ENCODE measurements around the gene KREMEN2. TPM values are rescaled to one million over a fixed set of nuclear protein-coding genes. Genes with fewer than 3 reads are reported as not detected.

The KREMEN2 gene
- polyA plus RNA-seq, 3 donors from 2014 or later: not detected

- Mint-ChIP-seq H3K36me3 (no peaks in the 10 kb centered on the region), H3K4me1 (peaks cover 2 to 5% of the 10 kb centered on the region in 2 donors), H3K9me3 (no peaks in the 10 kb centered on the region), H3K27me3 (ENCODE audit: low read depth in 3 of 3) (peaks cover 6 to 11% (median 9%) of the 10 kb centered on the region in 3 donors), H3K27ac (no peak overlapping the region), H3K4me3 (no peak overlapping the region)
- DNase-seq: no peak
Measured at GRCh38 chr16:3013491-3013951, 49.4 kb downstream of the KREMEN2 start.

- Mint-ChIP-seq H3K36me3 (no peaks in the 10 kb centered on the region), H3K4me1 (peaks cover 0 to 1% of the 10 kb centered on the region in 2 donors), H3K4me3 (no peak overlapping the region), H3K27me3 (ENCODE audit: low read depth in 3 of 3) (peaks cover 6 to 10% (median 9%) of the 10 kb centered on the region in 3 donors), H3K9me3 (no peaks in the 10 kb centered on the region), H3K27ac (no peak overlapping the region)
- no peak for DNase-seq
Measured at GRCh38 chr16:3013998-3014690, 50.1 kb downstream of the KREMEN2 start.

GRCh38 chr16:3014971-3015370 lies 50.9 kb downstream of the KREMEN2 start:
- no peaks in the 10 kb centered on the region for H3K9me3 Mint-ChIP-seq
- H3K4me3 Mint-ChIP-seq: no peak overlapping the region

GRCh38 chr16:3015865-3016521 lies 51.9 kb downstream of the KREMEN2 start:
- no peak overlapping the region for H3K27ac Mint-ChIP-seq
- H3K4me1 Mint-ChIP-seq: peaks cover 11% of the 10 kb centered on the region in 2 donors
- H3K36me3 Mint-ChIP-seq: no peaks in the 10 kb centered on the region
- no peaks in the 10 kb centered on the region for H3K9me3 Mint-ChIP-seq
- no peak for DNase-seq
- H3K27me3 Mint-ChIP-seq (ENCODE audit: low read depth in 3 of 3): peaks cover 9 to 11% (median 10%) of the 10 kb centered on the region in 3 donors
- no peak overlapping the region for H3K4me3 Mint-ChIP-seq

More at GRCh38 chr16:3014971-3015370, 50.9 kb downstream of the KREMEN2 start:
- peaks cover 3 to 6% of the 10 kb centered on the region in 2 donors for H3K4me1 Mint-ChIP-seq
- no peak overlapping the region for H3K27ac Mint-ChIP-seq
- H3K27me3 Mint-ChIP-seq (ENCODE audit: low read depth in 3 of 3): peaks cover 8 to 10% (median 10%) of the 10 kb centered on the region in 3 donors
- DNase-seq: no peak
- H3K36me3 Mint-ChIP-seq: no peaks in the 10 kb centered on the region

GRCh38 chr16:3017344-3017743 lies 53.3 kb downstream of the KREMEN2 start:
- H3K4me3 Mint-ChIP-seq: no peak overlapping the region
- H3K27ac Mint-ChIP-seq: no peak overlapping the region

More at GRCh38 chr16:3017344-3017743, 53.3 kb downstream of the KREMEN2 start:
- peaks cover 6 to 16% (median 13%) of the 10 kb centered on the region in 3 donors for H3K27me3 Mint-ChIP-seq (ENCODE audit: low read depth in 3 of 3)
- H3K36me3 Mint-ChIP-seq: no peaks in the 10 kb centered on the region
- peaks cover 24% of the 10 kb centered on the region in 2 donors for H3K4me1 Mint-ChIP-seq
- no peak for DNase-seq
- no peaks in the 10 kb centered on the region for H3K9me3 Mint-ChIP-seq

Other genes with a start within 250 kb of the KREMEN2 start
- under 1 TPM in 1 of 3 donors, not detected in 2; 0.18 TPM for gene PRSS27, start 244.1 kb upstream of the KREMEN2 start, polyA plus RNA-seq
- 100 to 1,000 TPM in 1 of 3 donors, 10 to 100 TPM in 2; 11.5 to 113 (median 24.2) TPM for gene SRRM2, start 211.6 kb upstream of the KREMEN2 start, polyA plus RNA-seq
- gene ELOB, start 187.0 kb upstream of the KREMEN2 start, polyA plus RNA-seq: 100 to 1,000 TPM; 252 to 523 (median 328) TPM
- gene PRSS33, start 176.7 kb upstream of the KREMEN2 start, polyA plus RNA-seq: 1 to 10 TPM in 2 of 3 donors, not detected in 1; 1.1 to 4.0 TPM
- not detected for gene PRSS41, start 165.8 kb upstream of the KREMEN2 start, polyA plus RNA-seq
- 10 to 100 TPM in 1 of 3 donors, 1 to 10 TPM in 2; 3.1 to 11.0 (median 6.8) TPM for gene PRSS21, start 147.0 kb upstream of the KREMEN2 start, polyA plus RNA-seq
- 1 to 10 TPM; 1.2 to 3.9 (median 1.5) TPM for gene ZG16B, start 134.0 kb upstream of the KREMEN2 start, polyA plus RNA-seq
- under 1 TPM in 2 of 3 donors, not detected in 1; 0.23 to 0.40 TPM for gene PRSS22, start 106.1 kb upstream of the KREMEN2 start, polyA plus RNA-seq
- 10 to 100 TPM; 15.9 to 24.5 (median 18.3) TPM for gene FLYWCH2, start 81.1 kb upstream of the KREMEN2 start, polyA plus RNA-seq
- 10 to 100 TPM in 1 of 3 donors, 1 to 10 TPM in 2; 2.5 to 16.1 (median 4.8) TPM for gene FLYWCH1, start 52.3 kb upstream of the KREMEN2 start, polyA plus RNA-seq
- 1 to 10 TPM; 2.7 to 3.5 (median 2.7) TPM for gene PAQR4, start 5.1 kb downstream of the KREMEN2 start, polyA plus RNA-seq
- gene PKMYT1, start 16.2 kb downstream of the KREMEN2 start, polyA plus RNA-seq: 1 to 10 TPM in 2 of 3 donors, not detected in 1; 3.2 to 4.3 TPM
- gene CLDN9, start 48.6 kb downstream of the KREMEN2 start, polyA plus RNA-seq: not detected
- not detected for gene CLDN6, start 53.9 kb downstream of the KREMEN2 start, polyA plus RNA-seq
- 1 to 10 TPM; 1.2 to 1.4 (median 1.4) TPM for gene TNFRSF12A, start 56.1 kb downstream of the KREMEN2 start, polyA plus RNA-seq
- gene HCFC1R1, start 59.7 kb downstream of the KREMEN2 start, polyA plus RNA-seq: 10 to 100 TPM; 17.2 to 37.3 (median 21.5) TPM
- gene THOC6, start 59.8 kb downstream of the KREMEN2 start, polyA plus RNA-seq: 10 to 100 TPM; 40.1 to 45.4 (median 42.1) TPM
- not detected for gene BICDL2, start 72.7 kb downstream of the KREMEN2 start, polyA plus RNA-seq
- gene MMP25, start 82.3 kb downstream of the KREMEN2 start, polyA plus RNA-seq: 1 to 10 TPM in 1 of 3 donors, under 1 TPM in 2; 0.19 to 2.2 (median 0.73) TPM
- gene IL32, start 101.4 kb downstream of the KREMEN2 start, polyA plus RNA-seq: 1,000 to 10,000 TPM in 1 of 3 donors, 100 to 1,000 TPM in 2; 878 to 1,331 (median 944) TPM
- gene ZSCAN10, start 135.0 kb downstream of the KREMEN2 start, polyA plus RNA-seq: under 1 TPM in 1 of 3 donors, not detected in 2; 0.13 TPM
- under 1 TPM in 1 of 3 donors, not detected in 2; 0.13 TPM for gene ZNF205, start 148.3 kb downstream of the KREMEN2 start, polyA plus RNA-seq
- 1 to 10 TPM; 1.7 to 4.5 (median 2.4) TPM for gene ZNF213, start 170.8 kb downstream of the KREMEN2 start, polyA plus RNA-seq
- gene OR1F1, start 223.9 kb downstream of the KREMEN2 start, polyA plus RNA-seq: not detected